OCI-M2 (cell line): ENCODE results near the gene CNPY3.
"Not testable (repeated sequence)": the region's sequence is repeated elsewhere in the genome, so short reads cannot be mapped to it uniquely, and the experiment has no call there.

ENCODE experiments used
- DNase-seq: peaks from one replicate; lab custom pipeline; 2025; ENCODE audit not compliant: unreplicated experiment; lab: John Stamatoyannopoulos, UW

CNPY3 gene

DNA sequence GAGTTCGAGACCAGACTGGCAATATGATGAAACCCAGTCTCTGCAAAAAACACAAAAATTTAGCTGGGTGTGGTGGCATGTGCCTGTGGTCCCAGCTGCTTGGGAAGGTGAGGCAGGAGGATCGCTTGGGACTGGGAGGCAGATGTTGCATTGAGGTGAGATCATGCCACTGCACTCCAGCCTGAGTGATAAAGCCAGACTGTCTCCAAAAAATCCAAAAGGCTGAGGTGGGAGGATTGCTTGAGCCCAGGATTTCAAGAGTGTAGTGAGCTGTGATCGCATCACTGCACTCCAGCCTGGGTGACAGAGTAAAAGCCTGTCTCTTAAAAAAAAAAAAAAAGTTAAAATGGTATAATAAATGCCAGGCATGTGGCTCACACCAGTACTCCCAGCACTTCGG, 14.7 kb upstream of the CNPY3 start:
- no peak for DNase-seq

DNA sequence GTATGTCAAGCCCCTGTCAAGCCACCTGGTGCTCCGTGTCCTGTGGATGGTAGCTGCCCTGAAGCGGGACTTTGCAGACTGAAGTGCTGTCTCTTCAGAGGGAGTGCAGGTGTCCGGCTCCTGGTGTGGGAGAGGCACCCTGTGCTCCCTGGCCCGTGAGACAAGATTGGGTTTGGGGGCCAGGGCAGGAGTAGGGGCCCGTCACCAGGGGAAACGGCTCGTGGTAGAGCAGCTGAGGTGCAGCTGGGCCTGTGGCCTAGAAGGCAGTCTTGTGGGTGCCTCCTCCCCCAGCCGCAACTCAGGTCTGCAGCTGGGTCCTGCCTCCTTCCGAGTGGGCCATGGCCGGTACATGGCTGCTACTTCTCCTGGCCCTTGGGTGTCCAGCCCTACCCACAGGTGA, 13.5 kb upstream of the CNPY3 start, which contains the start of gene PTCRA:
Gene PTCRA (plus strand): TSS at position 322 of the 400 bp plus-strand sequence. CDS start 17 bp downstream, at position 339.
- DNase-seq, result no peak

DNA sequence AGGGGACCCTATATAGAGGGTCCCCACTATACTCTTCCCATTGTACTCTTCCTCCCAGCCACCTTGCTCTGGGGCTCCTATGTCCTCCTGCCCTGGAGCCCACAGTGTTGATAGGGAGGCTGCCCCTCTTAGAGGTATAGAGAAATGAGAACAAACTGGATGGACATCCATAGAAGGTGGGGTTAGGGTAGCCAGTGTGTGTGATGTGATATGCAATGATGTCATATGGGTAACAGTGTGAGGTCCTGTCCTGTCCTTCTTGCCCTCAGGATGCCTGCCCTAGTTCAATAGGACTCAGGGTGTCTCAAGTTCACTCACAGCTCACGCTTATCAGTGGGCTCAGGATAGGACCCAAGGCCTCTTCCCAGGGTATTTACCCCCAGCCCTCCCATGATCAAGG, 13.0 kb upstream of the CNPY3 start:
- DNase-seq, result no peak

GRCh38 chr6:42921801-42922200, 7.5 kb upstream of the CNPY3 start:
- DNase-seq, result no peak

GRCh38 chr6:42923666-42924065, 5.6 kb upstream of the CNPY3 start:
- no peak for DNase-seq

- DNase-seq, result no peak
Observed at GRCh38 chr6:42925248-42925857, 3.9 kb upstream of the CNPY3 start.

- peak; percentile 74 for DNase-seq
Observed at GRCh38 chr6:42929821-42930360, 611 bp downstream of the CNPY3 start.

- no peak for DNase-seq
Observed at GRCh38 chr6:42932412-42932811, 3.1 kb downstream of the CNPY3 start.

DNA sequence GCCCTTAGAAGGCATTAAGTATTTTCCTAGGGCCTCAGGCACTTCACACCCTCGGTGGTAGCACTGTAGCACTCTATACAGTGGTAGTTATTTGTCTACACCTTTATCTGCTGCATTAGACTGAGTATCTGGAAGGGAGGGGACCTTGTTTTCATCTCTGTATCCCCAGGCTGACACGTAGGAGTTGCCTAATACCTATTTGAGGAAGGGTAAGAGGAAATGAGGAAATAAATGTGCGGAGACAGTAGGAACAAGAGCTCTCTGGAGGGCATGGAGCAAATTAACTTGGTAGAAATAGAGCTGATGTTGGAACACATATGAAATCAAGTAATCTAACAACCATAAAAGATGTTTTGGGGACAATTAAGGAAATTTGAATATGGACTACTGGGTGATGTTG, 3.9 kb downstream of the CNPY3 start:
- DNase-seq, result no peak

DNA sequence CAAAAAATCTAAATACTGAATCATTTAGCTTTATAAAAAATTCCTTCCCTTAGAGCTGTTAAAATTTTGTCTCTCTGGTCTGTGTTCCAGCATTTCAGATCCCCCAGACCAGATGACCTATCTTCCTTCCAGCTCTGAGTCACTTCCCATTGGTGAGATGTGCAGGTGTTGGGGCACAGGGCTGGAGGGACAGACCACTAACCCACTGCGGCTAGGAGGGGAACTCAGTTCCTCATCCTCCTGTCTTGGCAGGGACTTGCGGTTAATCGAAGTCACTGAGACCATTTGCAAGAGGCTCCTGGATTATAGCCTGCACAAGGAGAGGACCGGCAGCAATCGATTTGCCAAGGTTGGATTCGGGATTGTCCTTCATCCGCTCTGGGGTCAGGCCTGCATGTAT, 6.0 kb downstream of the CNPY3 start:
- no peak for DNase-seq

- DNase-seq, result no peak
Observed at GRCh38 chr6:42936398-42936797, 7.1 kb downstream of the CNPY3 start.

GRCh38 chr6:42937548-42938427, 8.5 kb downstream of the CNPY3 start:
- no peak for DNase-seq

DNA sequence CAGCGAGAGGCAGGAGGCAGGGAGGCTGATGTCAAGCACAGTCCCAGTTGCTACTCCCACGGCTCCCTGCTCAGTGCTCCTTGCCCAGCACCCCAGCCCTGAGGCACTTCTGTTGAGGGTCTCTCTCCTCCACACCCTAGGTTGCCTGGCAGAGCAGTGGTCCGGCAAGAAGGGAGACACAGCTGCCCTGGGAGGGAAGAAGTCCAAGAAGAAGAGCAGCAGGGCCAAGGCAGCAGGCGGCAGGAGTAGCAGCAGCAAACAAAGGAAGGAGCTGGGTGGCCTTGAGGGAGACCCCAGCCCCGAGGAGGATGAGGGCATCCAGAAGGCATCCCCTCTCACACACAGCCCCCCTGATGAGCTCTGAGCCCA, 9.1 kb downstream of the CNPY3 start:
- no peak for DNase-seq

- no peak for DNase-seq
Observed at GRCh38 chr6:42938987-42939809, 9.9 kb downstream of the CNPY3 start.

DNA sequence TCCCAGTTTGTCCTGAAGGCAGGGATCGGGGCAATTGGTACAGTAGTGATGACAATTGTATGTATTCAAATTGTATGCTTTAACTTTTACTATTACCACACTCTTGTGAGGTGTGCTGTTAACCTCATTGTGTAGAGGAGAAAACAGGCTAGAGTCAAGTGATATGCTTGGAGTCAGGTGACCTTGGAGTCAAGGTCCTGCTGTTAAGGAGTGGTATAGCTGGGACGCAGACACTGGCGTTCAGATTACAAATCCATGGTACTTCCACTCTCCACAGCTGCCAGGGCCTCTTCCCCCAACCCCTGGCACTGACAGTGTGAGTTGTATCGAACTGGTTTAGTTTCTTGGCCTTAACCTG, 10.5 kb downstream of the CNPY3 start:
- no peak for DNase-seq

GRCh38 chr6:42940493-42941045, 11.3 kb downstream of the CNPY3 start:
- DNase-seq, result no peak

DNA sequence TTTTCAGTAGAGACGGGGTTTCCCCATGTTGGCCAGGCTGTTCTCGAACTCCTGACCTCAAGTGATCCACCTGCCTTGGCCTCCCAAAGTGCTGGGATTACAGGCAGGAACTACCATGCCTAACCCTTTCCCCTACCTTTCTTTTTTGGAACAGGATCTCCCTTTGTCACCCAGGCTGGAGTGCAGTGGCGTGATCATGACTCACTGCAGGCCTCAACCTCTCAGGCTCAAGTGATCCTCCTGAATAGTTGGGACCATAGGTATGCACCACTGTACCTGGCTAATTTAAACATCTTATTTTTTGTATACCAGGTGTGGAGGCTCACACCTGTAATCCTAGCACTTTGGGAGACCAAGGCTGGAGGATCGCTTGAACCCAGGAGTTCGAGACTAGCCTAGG, 12.1 kb downstream of the CNPY3 start:
- DNase-seq, result not testable (repeated sequence)

DNA sequence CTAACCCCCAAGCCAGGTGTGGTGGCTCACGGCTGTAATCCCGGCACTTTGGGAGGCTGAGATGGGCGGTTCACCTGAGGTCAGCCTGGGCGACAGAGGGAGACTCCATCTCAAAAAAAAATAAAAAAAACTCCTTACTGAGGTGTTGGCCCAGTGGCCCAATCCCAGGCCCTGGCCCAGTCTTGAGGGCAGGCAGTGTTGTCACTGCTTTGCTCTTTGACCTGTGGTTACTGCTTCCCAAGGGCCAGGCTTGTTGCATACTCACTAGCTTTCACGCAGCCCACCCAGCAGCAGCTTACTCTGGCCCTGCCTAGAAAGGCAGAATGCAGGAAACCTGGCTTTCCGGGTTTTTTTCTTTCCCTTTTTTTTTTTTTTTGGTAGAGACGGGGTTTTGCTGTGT, 13.2 kb downstream of the CNPY3 start:
- DNase-seq, result no peak

GRCh38 chr6:42947950-42948349, 18.7 kb downstream of the CNPY3 start:
- no peak for DNase-seq

- DNase-seq, result no peak
Observed at GRCh38 chr6:42952389-42952788, 23.1 kb downstream of the CNPY3 start.

GRCh38 chr6:42954405-42954804, 25.1 kb downstream of the CNPY3 start:
- not testable (repeated sequence) for DNase-seq
